ENCODE measurements around the gene NOS2. TPM values are rescaled to one million over a fixed set of nuclear protein-coding genes. Genes with fewer than 3 reads are reported as not detected.

NOS2 gene
- polyA plus RNA-seq, 4 donors: 1.9 to 2.4 (median 2.1) TPM

DNA sequence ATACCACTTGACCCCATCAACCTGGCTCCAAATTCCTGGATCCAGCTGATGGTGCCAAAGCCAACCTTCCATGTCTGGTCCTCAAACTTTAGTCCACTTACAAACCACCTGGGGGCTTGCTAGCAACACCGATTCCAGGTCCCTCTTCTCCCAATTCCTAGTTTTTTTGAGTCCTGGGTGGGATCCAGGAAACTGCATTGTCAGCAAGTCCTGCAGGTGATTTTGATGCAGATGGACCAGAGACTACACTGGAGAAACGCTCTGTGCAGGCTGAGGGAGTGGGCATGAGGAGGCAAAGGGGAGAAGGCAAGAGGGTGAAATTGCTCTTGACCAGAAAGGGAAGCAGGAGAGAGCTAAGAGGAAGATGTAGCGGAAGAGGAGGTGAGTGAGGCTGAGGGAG is 21.0 kb upstream of the NOS2 start:
- DNase-seq (ENCODE audit: low read depth in 4 of 4, low spot score in 3 of 4): no peak

DNA sequence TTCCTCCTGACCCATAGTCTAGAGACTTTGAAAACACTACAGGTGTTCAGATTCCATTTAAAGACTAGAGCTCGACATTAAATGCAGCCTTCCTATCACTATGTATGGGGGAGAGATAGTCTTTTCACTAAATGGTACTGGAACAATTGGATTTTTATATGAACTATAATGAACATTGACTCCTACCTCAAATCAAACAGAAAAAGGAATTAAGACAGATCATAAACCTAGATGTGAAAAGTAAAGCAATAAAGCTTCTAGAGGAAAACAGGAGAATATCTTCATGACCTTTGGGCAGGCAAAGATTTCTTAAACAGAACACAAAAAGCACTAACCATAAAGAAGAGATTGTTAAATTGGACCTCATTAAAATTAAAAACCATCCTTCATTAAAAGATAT is 18.8 kb upstream of the NOS2 start:
- DNase-seq (ENCODE audit: low read depth in 4 of 4, low spot score in 3 of 4): no peak

DNA sequence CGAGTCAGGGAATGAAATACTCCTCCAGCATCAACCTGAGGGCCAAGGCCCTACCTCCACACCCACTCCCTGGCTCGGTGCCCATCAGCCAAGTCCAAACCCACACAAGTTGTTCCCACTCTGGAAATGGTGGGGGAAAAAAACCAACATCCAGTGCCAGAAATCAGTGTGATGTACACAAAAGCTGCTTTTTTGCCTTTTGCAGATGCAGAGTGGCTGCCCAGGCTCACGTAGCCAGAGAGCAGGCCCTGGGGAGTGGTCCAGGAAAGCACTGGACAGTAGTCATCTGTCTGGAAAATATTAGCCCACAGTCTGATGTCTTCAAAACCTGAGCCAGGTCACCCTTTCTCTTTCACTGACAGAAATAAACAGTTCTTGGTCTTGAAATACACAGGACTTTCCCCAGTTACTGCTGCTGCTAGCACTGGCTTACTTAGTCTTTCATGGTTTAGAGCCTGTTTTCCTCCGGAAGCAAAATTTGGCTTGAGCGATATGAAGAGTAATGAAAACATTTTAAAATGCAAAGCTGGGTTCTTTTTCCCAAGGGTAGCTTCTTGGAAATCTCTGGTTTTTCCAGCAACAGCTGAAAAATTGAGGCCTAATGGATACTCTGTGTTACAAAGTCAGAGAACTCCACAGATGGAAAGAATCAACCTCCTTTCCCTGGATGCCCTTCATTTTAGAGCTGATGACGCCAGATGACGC is 18.2 kb upstream of the NOS2 start:
- peak in 2 of 4 donors; percentile 24 to 25 for DNase-seq (ENCODE audit: low read depth in 4 of 4, low spot score in 3 of 4)

DNA sequence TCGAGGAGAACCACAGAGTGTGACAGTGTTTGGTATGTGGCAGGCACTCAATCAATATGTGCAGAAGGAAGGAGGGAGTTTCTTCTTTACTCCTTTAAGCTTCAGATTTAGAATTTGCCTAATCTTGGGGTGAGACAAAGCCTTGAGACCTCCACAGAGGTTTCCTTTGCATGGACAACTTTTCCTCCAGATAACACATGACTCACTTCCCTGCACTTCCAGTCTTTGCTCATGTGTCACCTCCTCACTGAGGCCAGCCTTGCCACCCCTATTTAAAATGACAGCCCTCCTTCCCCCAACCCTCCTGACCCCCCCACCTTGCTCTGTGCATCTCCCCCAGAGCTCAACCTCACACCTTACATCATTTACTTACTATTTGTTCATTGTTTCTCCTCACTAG is 17.4 kb upstream of the NOS2 start:
- DNase-seq (ENCODE audit: low read depth in 4 of 4, low spot score in 3 of 4): no peak

DNA sequence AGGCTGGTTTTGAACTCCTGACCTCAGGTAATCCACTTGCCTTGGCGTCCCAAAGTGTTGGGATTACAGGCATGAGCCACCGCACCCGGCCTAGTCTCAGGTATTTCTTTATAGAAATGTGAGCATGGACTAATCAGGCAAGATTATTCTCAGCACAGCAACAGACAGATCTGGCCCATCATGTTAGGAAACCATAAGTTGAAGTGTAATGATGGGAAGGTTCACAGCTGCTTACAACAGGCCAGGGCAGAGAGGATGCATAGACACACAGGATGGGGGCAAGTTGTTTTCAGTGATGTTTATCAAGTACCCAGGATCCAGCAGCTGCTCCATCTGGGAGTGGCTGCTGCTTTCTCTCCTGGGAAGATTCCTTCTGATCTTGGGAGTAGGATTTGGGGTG is 16.6 kb upstream of the NOS2 start:
- no peak for DNase-seq (ENCODE audit: low read depth in 4 of 4, low spot score in 3 of 4)

DNA sequence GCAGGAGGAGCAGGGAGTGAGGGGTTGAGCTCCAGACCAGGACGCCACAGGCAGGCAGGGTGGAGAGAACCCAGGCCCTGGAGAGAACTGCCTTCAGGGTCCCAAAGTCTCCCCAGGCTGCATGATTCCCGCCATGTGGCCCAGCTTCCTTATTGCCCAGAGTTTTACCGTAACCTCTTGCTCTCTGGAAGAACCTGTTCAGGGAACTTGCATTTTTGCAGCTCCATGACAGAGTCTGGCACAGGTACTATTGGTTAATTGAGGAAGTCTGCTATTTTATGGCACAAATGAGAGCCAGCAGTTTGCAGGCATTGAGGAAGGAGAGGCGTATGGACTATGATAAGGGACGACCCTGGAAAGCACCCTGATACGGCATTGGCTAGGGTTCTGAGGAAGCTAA is 11.6 kb upstream of the NOS2 start:
- no peak for DNase-seq (ENCODE audit: low read depth in 4 of 4, low spot score in 3 of 4)

DNA sequence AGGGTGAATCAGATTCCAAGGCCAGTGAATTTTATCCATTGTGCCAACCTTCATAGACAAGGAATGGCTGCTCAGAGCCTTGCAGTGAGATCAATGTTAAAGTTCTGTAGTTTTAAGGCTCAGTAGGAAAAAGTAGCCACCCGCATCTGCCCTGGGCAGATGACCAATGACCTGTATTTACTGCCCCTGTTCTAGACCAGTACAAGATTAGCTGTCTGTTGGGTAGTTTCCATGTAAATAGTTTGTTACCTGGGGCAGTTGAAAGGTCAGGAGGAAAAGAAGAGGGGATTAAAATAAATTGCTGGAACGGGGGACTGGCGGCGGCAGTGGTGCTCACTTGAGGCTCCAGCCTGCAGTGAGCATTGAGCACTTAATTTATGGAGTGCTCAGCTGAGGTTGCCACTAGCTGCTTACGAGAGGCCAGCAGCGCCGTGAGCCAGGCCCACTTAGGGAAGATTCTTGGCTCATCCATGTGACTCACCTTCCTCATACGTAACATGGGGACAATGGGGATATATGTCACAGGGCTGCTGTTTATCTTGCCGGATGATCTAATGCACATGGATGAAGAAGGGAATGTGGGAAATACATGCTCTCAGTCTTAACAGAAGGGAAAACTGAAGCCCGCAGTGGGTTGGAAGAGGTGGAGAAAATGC is 10.7 kb upstream of the NOS2 start:
- no peak for DNase-seq (ENCODE audit: low read depth in 4 of 4, low spot score in 3 of 4)

DNA sequence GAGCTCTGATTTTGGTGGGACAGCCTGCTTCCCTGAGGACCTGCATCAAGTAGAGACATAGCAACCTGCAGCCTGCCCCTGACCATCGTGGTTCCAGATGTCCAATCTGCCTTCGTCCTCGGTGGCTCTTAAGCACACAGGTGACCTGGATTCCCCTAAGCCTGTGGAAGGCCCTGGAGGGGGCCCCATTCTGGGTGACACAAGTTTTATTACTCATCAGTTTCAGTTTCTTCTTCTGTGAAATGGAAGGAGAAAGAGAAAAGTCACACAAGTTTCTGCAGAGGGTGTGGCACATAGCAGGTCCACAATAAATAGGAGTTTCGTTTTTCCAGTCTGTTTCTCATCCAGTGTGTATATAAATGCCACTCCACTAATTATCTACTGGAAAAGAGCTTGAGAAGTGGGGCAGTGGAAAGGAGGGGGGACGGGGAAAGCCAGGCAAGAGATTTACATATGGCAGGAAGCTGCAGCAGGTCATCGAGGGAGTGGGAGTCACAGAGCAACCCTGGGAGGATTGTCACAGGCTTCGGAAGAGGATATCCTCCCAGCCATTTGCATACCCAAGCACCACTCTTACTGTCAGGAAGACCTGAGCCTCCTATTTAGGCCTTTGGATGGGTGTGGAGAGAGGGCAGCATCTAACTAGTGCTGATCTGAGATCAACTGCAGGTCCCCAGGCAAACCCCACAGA is 10.0 kb upstream of the NOS2 start:
- DNase-seq (ENCODE audit: low read depth in 4 of 4, low spot score in 3 of 4): no peak

DNA sequence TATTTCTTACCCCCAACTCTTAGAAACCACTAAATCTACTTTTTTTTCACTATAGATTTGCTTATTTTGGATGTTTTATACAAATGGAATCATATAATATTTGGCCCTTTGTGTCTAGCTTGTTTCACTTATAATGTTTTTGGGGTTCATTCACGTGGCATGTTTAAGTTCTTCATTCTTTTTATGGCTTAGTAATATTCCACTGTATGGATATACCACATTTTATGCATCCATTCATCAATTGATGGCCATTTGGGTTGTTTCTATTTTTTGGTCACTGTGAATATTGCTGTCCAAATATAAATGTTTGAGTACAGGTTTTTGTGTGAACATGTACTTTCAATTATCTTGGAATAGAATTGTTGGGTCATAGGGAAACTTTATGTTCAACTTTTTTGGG is 9.2 kb upstream of the NOS2 start:
- no peak for DNase-seq (ENCODE audit: low read depth in 4 of 4, low spot score in 3 of 4)

DNA sequence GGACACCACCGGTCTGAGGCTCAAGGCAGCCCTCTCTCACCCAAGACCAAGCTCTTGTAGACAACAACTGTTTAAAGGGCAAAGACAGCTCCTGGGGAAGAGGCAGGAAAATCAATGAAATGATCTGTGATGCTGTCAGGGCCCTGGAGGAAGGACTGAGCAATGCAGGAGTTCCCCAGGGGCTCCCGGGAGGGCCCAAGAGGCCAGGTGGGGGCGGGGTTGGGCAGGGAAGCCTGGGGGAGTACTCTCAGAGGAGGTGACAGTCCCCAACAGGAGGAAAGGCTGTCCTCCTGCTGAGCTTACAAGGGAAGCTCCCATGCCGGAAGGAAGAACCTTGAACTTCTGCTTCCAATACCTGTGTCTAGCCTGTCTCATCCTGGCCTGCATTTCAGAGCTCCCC is 8.3 kb upstream of the NOS2 start:
- no peak for DNase-seq (ENCODE audit: low read depth in 4 of 4, low spot score in 3 of 4)

DNA sequence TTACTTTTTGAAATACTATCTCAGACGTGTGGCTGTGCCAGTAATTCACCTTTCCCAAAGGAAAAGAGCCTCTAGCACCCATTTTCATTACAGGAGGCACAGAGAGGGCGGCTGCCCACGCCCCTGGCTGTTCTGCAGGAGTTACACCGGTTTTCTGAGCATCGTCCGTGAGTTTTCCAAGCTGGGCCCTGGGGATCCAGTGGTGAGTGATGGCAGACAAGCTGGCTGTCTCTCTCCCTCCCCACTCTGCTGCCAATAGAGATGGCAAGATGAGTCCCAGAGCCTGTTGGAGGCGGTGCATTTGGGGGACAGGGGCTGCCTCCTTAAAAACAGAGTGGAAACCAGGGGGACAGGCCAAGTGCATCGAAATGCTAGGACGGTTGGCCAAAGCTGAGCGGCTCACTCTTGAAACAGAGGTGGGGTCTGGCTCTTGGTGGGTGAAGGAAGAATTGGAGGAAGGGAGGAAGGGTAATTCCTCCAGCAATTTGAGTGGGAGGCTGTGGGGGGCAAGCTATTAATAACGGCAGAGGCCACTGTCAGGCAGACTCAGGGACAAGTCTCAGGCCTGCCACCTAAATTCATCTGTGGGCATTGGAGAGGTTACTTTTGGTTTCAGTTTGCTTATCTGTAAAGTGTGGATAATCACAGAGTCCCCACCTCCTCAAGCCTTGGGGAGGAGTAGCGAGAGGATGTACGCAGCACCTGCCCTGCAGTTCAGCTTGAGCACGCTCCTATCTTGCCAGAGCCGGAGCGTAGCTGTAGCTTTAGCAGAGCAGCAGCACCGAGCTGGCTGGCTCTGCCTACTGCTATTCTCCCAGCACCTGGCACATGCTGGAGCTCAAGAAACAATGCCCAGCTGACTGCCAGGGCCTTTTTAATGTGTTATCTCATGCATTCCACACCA is 7.5 kb upstream of the NOS2 start:
- no peak for DNase-seq (ENCODE audit: low read depth in 4 of 4, low spot score in 3 of 4)

DNA sequence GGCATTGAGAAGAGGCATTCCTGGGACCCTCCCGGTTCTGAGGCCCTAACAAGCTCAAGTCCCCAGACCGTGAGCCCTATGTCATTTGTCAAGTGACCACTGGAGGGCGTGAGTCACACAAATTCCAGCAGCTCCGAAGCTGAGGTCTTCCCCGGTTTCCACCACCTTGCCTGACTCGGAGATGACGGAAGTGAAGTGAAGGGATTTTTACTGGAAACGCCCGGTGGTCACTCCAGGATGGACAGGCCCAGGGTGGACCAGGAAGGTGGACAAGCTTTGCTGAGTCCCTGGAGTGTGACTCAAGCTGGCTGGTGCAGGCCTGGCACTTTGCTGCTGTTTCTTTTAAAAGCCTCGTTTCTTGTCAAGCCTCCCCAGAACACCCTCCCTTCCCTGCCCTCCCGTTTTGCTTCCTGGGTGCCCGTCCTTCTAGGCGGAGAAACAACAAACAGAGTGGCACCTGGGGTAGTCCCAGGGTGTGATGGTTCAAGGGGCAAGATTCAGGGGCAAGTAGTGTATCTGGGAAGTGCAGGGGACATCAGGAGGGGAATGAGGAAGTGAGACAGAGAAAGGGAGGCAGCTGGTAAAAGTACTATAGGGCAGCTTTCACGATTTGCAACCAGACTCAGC is 5.3 kb upstream of the NOS2 start:
- peak; percentile 81 to 88 (median 85) for DNase-seq (ENCODE audit: low read depth in 4 of 4, low spot score in 3 of 4)

DNA sequence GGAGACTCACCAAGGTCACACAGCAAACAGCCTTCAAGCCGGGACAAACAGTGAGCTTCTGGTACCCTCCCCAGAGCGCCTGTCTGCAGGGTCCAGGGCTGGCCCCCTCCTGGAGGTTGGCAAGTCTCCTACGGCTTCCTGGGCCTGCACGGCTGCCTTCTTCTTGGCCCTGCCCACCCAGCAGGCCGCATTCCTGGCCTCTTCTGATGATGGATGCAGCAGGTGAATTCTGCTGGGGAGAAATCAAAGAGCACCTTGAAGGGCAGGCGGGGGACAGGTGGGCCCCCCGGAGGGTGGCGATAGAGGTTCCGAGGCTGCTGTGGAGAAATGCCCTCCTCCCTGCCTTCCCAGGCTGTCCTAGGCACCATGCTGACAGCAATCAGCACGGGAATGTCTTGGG is 3.8 kb upstream of the NOS2 start:
- no peak for DNase-seq (ENCODE audit: low read depth in 4 of 4, low spot score in 3 of 4)

DNA sequence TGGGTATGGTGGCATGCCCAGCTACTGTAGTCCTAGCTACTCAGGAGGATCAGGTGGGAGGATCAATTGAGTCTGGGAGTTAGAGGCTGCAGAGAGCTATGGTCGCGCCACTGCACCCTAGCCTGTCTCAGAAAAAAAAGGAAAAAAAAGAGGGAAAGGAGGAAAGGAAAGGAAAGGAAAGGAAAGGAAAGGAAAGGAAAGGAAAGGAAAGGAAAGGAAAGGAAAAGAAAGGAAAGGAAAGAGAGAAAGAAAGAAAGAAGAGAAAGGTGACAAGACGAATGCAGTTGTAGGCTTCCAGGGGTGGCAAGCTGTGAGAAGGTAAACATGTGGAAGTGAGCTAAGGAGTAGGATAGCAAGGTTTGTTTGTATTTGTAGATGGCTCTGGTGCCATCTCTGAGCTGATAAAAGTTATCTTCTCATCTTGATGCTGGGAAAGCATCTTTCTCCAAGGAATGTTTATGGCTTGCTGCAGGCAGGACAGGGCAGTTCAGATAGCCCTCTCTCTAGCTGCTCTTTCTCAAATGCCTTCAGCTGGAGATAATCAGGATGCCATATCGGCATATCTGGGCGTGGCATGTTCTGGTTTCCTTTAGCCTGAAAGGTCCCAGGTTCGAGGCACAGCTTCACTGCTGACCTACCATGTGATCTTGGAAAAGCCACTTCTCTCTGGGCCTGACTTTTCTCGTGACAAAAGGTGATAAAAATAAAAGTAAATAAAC is 2.8 kb upstream of the NOS2 start:
- no peak for DNase-seq (ENCODE audit: low read depth in 4 of 4, low spot score in 3 of 4)

DNA sequence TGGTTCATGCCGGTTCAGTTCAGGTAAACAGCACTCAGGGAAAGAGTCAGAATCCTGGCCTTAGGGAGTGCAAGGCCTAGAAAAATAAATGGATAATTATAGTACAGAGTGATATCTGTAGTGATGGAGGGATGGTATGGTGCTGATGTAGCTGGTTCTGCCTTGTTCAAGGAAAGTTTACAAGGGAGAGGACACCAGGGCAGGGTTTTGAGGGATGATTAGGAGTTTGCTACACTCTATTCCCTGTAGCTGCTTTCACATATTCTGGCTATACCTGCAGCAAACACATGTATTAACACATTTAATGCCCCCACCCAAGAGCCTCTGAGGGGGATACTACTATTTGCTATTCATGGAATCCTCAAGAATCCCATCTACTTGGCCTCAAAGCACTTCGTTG is 1.7 kb upstream of the NOS2 start:
- no peak for DNase-seq (ENCODE audit: low read depth in 4 of 4, low spot score in 3 of 4)

DNA sequence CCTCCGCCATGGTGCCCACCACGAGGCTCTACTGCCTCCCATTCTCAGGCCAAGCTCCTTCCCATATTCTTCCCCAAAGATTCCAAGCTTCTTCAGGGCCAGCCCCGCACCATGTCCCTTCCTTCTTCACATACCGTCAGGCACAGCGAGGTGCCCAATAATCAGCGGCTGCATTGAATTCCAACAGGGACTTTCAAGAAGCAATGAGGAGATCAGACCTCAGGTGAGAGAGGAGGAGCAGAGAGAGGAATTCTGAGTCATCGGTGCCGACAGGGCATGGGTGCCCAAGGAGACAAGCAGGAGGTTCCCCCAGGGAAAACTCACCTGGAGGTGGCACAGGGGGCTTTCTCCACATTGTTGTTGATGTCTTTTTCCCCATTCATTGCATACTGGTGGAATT is 2.0 kb downstream of the NOS2 start:
- no peak for DNase-seq (ENCODE audit: low read depth in 4 of 4, low spot score in 3 of 4)

DNA sequence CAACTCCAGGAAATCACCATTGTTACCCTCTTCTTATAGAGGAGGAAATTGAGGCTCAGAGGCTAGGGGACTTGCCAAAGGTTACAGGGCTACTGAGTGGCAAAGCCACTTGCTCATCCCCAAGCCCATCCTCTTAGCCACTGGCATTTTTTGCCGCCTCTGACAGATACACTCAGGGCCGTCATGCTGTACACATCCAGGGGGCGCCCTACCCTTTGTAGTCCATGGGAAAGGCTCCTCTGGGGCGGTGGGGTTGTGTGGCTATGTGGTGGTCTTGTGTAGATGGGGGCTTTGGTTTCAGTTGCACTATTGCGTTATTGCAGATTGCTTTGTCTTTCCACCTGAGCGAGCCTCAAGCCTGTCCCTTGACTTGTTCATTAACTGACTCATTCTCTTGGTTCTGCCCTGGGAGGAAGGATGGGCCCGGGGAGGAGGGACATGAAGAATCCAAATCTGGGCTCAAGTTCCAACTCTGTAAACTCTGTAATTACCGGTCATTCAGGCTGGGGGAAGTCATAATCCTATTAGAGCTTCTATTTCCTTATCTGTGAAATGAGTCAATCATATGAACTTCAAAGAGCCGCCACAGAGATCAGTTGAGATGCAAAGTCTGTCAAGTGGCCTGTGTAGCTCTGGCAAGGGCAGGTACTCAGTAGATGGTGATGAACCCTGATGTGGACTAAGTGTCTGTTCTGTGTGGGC is 2.8 kb downstream of the NOS2 start:
- no peak for DNase-seq (ENCODE audit: low read depth in 4 of 4, low spot score in 3 of 4)

DNA sequence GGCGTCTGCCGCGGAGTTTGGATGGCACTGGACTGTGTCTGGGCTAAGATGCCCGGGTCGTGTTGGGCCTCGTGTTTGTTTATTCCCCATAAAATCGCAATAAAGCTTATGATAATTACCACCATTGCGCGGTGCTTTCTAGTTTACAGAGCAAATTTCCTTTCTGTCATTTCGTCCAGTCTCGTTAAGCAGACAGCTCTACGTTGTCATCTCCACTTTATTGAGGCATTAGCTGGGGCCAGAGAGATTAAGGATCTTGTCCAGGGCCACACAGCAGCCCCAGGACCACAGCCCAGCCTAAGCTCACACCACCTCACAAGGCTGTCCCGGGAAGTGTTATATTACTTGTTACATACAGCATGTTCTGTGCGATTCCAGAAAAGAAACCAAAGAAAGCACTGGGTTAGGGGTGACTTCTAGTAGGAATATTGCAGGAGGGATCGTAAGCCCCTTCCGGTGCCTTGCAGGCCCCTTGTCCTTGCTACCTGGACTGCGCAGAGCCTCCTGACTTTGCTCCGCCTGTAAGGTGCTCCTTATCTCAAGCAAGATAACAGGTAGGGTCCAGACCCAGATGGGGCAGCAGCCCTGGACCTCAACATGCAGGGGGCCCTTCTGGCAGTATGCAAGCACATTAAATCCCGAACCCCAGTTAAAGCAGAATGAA is 6.3 kb downstream of the NOS2 start:
- DNase-seq (ENCODE audit: low read depth in 4 of 4, low spot score in 3 of 4): no peak

Measured in right renal pelvis (tissue), 4 donors.